Right cardiac atrium (tissue), 5 donors: Measurements from ENCODE around the gene HOMER2. TPM values are rescaled to one million over a fixed set of nuclear protein-coding genes. Genes with fewer than 3 reads are reported as not detected.

Source experiments
- ATAC-seq, 2 donors: fragments of 200-7000 bp; cut with Tn5 transposase; one replicate each; pipeline versions ENCODE4 v1.8.0 to v1.9.1; 2020; ENCODE audit warnings: moderate library complexity in 2 of 2, mild to moderate bottlenecking in 1 of 2
- DNase-seq, 3 donors: peaks; one replicate each; pipeline ENCODE4 v3.0.0-alpha.2; 2020
- H3K27ac ChIP-seq: one replicate; pipeline ENCODE4 v1.5.1; 2013; ENCODE audit warnings: mild to moderate bottlenecking, low read length, control low read depth, moderate library complexity
- H3K27me3 ChIP-seq: one replicate; pipeline ENCODE4 v1.6.1; 2013; ENCODE audit not compliant: control insufficient read depth, insufficient read depth
- H3K4me1 ChIP-seq: one replicate; pipeline ENCODE4 v1.6.1; 2013; ENCODE audit warnings: low read length; ENCODE audit not compliant: control insufficient read depth, insufficient read depth
- H3K4me3 ChIP-seq: one replicate; pipeline ENCODE4 v1.5.1; 2013; ENCODE audit warnings: low read length, control low read depth
- H3K9me3 ChIP-seq: one replicate; pipeline ENCODE4 v1.6.1; 2013; ENCODE audit warnings: low read length; ENCODE audit not compliant: control insufficient read depth
- WGBS: extraction: QIAGEN DNeasy Blood & Tissue Kit; methylation state at CpG from one replicate; pipeline ENCODE4 v1.1.7; 2013; 5-methylcytosine and 5-hydroxymethylcytosine counted together
- intact Hi-C, 4 donors: fragments of 100-400 bp; cut with DNase I; formaldehyde crosslinking; loops; one replicate each; pipeline versions ENCODE4 v1.11.0 to v1.14.0; 2022 to 2023
- polyA plus RNA-seq: library from polyadenylated mRNA; stranded (reverse); fragments of 200-250 nt; gene quantifications from one replicate; pipeline ENCODE4 v1.2.3, GENCODE V29; 2013
- total RNA-seq, 4 donors: library from RNA; stranded (reverse); fragmentation: NEBNext Ultra II Directional; extraction: Animal tissue kit (Norgen Biotek cat#: 25700); gene quantifications; one replicate each; pipeline ENCODE4 v1.2.1, GENCODE V29; 2021
- donor health status: healthy with polysubstance abuse.
- donor health status: DM: no; HTN: yes; CAD: no.
- donor health status: DM: no; HTN: no; CAD: no.
- donor health status: DM: no; HTN: yes; CAD: no; lungs with severe emphysema.
- donor health status: DM: yes; HTN: yes; CAD: no.

Gene HOMER2
- total and polyA plus RNA-seq, 5 donors: 12.1 to 24.4 (median 15.8) TPM

GRCh38 chr15:82845686-82846085 lies 106.8 kb downstream of the HOMER2 start:
- H3K27ac ChIP-seq: no peak overlapping the region
- no peak for ATAC-seq
- H3K4me1 ChIP-seq: no peaks in the 10 kb centered on the region
- no peak overlapping the region for H3K4me3 ChIP-seq
- intact Hi-C loops: loop anchor here in 2 of 4 donors (5.0 to 10.0 kb wide), 2 partner anchors 157 to 159 kb away; no protein-coding TSS in a partner anchor
- no peak for DNase-seq
- H3K27me3 ChIP-seq: no peaks in the 10 kb centered on the region
- peaks cover 2% of the 10 kb centered on the region for H3K9me3 ChIP-seq
- 67% methylated on average over 7 of the region's 7 CpGs for WGBS

GRCh38 chr15:82843566-82843965 lies 109.0 kb downstream of the HOMER2 start:
- Histone ChIP-seq H3K27ac (no peak overlapping the region), H3K9me3 (peaks cover 2% of the 10 kb centered on the region), H3K27me3 (no peaks in the 10 kb centered on the region), H3K4me1 (no peaks in the 10 kb centered on the region), H3K4me3 (no peak overlapping the region)
- DNase-seq (no peak), ATAC-seq (no peak)
- intact Hi-C loops: loop anchor here in 1 of 4 donors (10.0 kb wide), 1 partner anchor 161 kb away; no protein-coding TSS in a partner anchor
- WGBS: 90% methylated on average over 3 of the region's 3 CpGs

- Histone ChIP-seq H3K9me3 (peaks cover 2% of the 10 kb centered on the region), H3K27me3 (no peaks in the 10 kb centered on the region), H3K4me3 (no peak overlapping the region), H3K27ac (no peak overlapping the region), H3K4me1 (no peaks in the 10 kb centered on the region)
- 96% methylated on average over 4 of the region's 4 CpGs for WGBS
- intact Hi-C loops: loop anchor here in 1 of 4 donors (10.0 kb wide), 1 partner anchor 165 kb away; no protein-coding TSS in a partner anchor
- DNase-seq (no peak), ATAC-seq (no peak)
Measured at GRCh38 chr15:82840166-82840565, 112.4 kb downstream of the HOMER2 start.

- H3K9me3 ChIP-seq: peaks cover 2% of the 10 kb centered on the region
- H3K4me1 ChIP-seq: no peaks in the 10 kb centered on the region
- H3K27me3 ChIP-seq: no peaks in the 10 kb centered on the region
- ATAC-seq (no peak), DNase-seq (no peak)
- intact Hi-C loops: no loop called here
- H3K4me3 ChIP-seq: no peak overlapping the region
- no peak overlapping the region for H3K27ac ChIP-seq
Measured at GRCh38 chr15:82839136-82839535, 113.4 kb downstream of the HOMER2 start.

- WGBS: 91% methylated on average over 14 of the region's 14 CpGs
- peak in 1 of 2 donors; percentile 16 for ATAC-seq
- intact Hi-C loops: no loop called here
- H3K27me3 ChIP-seq: no peaks in the 10 kb centered on the region
- H3K4me3 ChIP-seq: no peak overlapping the region
- H3K4me1 ChIP-seq: no peaks in the 10 kb centered on the region
- no peaks in the 10 kb centered on the region for H3K9me3 ChIP-seq
- no peak overlapping the region for H3K27ac ChIP-seq
- DNase-seq: no peak
Measured at GRCh38 chr15:82838096-82838735, 114.3 kb downstream of the HOMER2 start.

GRCh38 chr15:82835391-82835917 lies 117.1 kb downstream of the HOMER2 start:
- 98% methylated on average over 7 of the region's 7 CpGs for WGBS
- intact Hi-C loops: no loop called here
- Histone ChIP-seq H3K9me3 (no peaks in the 10 kb centered on the region), H3K4me3 (no peak overlapping the region), H3K4me1 (no peaks in the 10 kb centered on the region), H3K27me3 (no peaks in the 10 kb centered on the region), H3K27ac (no peak overlapping the region)
- ATAC-seq: peak in 1 of 2 donors; percentile 16
- no peak for DNase-seq

GRCh38 chr15:82833362-82833682 lies 119.2 kb downstream of the HOMER2 start:
- DNase-seq (no peak), ATAC-seq (peak; percentile 47 to 50)
- 82% methylated on average over 4 of the region's 4 CpGs for WGBS
- Histone ChIP-seq H3K4me3 (no peak overlapping the region), H3K4me1 (no peaks in the 10 kb centered on the region), H3K27me3 (no peaks in the 10 kb centered on the region), H3K9me3 (no peaks in the 10 kb centered on the region), H3K27ac (no peak overlapping the region)
- intact Hi-C loops: no loop called here

- 71% methylated on average over 13 of the region's 13 CpGs for WGBS
- DNase-seq (no peak), ATAC-seq (peak in 1 of 2 donors; percentile 48)
- Histone ChIP-seq H3K27me3 (no peaks in the 10 kb centered on the region), H3K27ac (no peak overlapping the region), H3K9me3 (no peaks in the 10 kb centered on the region), H3K4me1 (no peaks in the 10 kb centered on the region), H3K4me3 (no peak overlapping the region)
- intact Hi-C loops: no loop called here
Measured at GRCh38 chr15:82832601-82833361, 119.7 kb downstream of the HOMER2 start.

GRCh38 chr15:82831894-82832600 lies 120.5 kb downstream of the HOMER2 start:
- DNase-seq (no peak), ATAC-seq (no peak)
- no peaks in the 10 kb centered on the region for H3K27me3 ChIP-seq
- H3K9me3 ChIP-seq: no peaks in the 10 kb centered on the region
- H3K4me3 ChIP-seq: no peak overlapping the region
- no peak overlapping the region for H3K27ac ChIP-seq
- intact Hi-C loops: no loop called here
- WGBS: 95% methylated on average over 5 of the region's 5 CpGs
- H3K4me1 ChIP-seq: no peaks in the 10 kb centered on the region

- no peak overlapping the region for H3K27ac ChIP-seq
- no peak overlapping the region for H3K4me3 ChIP-seq
- DNase-seq (no peak), ATAC-seq (no peak)
- no peaks in the 10 kb centered on the region for H3K9me3 ChIP-seq
- H3K27me3 ChIP-seq: no peaks in the 10 kb centered on the region
- 86% methylated on average over 18 of the region's 18 CpGs for WGBS
- H3K4me1 ChIP-seq: no peaks in the 10 kb centered on the region
- intact Hi-C loops: no loop called here
Measured at GRCh38 chr15:82830427-82831173, 121.9 kb downstream of the HOMER2 start.
